Endothelial cell (in vitro differentiated cells): ENCODE results near the gene CALML4. TPM values are rescaled to one million over a fixed set of nuclear protein-coding genes. Genes with fewer than 3 reads are reported as not detected.
A peak's percentile ranks its signal among the peaks of the same experiment; 100 is the strongest.

ENCODE experiments used
- DNase-seq: peaks from one replicate; pipeline ENCODE4 v3.0.0; 2021; ENCODE audit warnings: low spot score
- H3K27ac Mint-ChIP-seq: one replicate; pipeline ENCODE4 v1.8.0; 2021; ENCODE audit warnings: mixed read lengths, inconsistent platforms; ENCODE audit not compliant: unreplicated experiment
- H3K27me3 Mint-ChIP-seq: one replicate; pipeline ENCODE4 v1.8.0; 2021; ENCODE audit warnings: mild to moderate bottlenecking, moderate library complexity, mixed read lengths, inconsistent platforms; ENCODE audit not compliant: unreplicated experiment
- H3K36me3 Mint-ChIP-seq: one replicate; pipeline ENCODE4 v1.8.0; 2021; ENCODE audit warnings: mild to moderate bottlenecking, low read depth, mixed read lengths, inconsistent platforms; ENCODE audit not compliant: unreplicated experiment
- H3K4me1 Mint-ChIP-seq: one replicate; pipeline ENCODE4 v1.8.0; 2021; ENCODE audit warnings: mild to moderate bottlenecking, mixed read lengths, inconsistent platforms; ENCODE audit not compliant: unreplicated experiment
- H3K4me3 Mint-ChIP-seq: one replicate; pipeline ENCODE4 v1.8.0; 2021; ENCODE audit warnings: mild to moderate bottlenecking, mixed read lengths, inconsistent platforms; ENCODE audit not compliant: unreplicated experiment
- H3K9me3 Mint-ChIP-seq: one replicate; pipeline ENCODE4 v1.8.0; 2021; ENCODE audit warnings: mixed read lengths, inconsistent platforms; ENCODE audit not compliant: unreplicated experiment
- total RNA-seq: library from RNA; stranded (reverse); fragmentation: NEBNext Ultra II Directional; extraction: Animal tissue kit (Norgen Biotek cat#: 25700); gene quantifications from one replicate; pipeline ENCODE4 v1.2.1, GENCODE V29; 2021; ENCODE audit not compliant: unreplicated experiment
- TF ChIP-seq, protein P1 (sequence below): fragments of 200-600 bp; sonication (generic); IDR thresholded peaks from one replicate; pipeline ENCODE4 v1.5.0; 2021; ENCODE audit warnings: antibody characterized with exemption; ENCODE audit not compliant: unreplicated experiment

CALML4 gene
- total RNA-seq, 1 donor from 2014 or later: 11.0 TPM

DNA sequence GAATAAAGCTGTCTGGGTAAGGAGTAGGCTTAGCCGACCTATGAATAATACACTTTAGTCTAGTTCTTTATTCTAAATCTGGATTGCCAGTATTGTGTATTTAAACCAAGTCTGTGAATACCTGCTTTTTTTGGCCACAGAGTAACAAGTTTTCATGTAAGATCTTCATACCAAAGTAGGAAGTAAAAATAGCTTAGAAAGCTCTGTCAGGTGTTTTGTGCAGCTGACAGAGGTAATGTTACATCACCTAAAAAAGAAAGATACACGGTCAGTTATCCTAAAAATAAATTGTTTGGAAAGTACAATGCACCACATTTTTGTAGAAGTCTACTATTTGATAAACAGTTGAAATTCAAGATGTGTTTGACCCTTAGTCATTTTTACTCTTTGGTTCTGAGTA, 16.5 kb downstream of the CALML4 start:
- no peak for DNase-seq
- H3K27ac Mint-ChIP-seq: no peak overlapping the region
- H3K27me3 Mint-ChIP-seq: peaks cover 2% of the 10 kb centered on the region
- peaks cover 3% of the 10 kb centered on the region for H3K4me1 Mint-ChIP-seq
- no peaks in the 10 kb centered on the region for H3K9me3 Mint-ChIP-seq
- TF ChIP-seq, protein P1, sequence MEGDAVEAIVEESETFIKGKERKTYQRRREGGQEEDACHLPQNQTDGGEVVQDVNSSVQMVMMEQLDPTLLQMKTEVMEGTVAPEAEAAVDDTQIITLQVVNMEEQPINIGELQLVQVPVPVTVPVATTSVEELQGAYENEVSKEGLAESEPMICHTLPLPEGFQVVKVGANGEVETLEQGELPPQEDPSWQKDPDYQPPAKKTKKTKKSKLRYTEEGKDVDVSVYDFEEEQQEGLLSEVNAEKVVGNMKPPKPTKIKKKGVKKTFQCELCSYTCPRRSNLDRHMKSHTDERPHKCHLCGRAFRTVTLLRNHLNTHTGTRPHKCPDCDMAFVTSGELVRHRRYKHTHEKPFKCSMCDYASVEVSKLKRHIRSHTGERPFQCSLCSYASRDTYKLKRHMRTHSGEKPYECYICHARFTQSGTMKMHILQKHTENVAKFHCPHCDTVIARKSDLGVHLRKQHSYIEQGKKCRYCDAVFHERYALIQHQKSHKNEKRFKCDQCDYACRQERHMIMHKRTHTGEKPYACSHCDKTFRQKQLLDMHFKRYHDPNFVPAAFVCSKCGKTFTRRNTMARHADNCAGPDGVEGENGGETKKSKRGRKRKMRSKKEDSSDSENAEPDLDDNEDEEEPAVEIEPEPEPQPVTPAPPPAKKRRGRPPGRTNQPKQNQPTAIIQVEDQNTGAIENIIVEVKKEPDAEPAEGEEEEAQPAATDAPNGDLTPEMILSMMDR: no peak
- H3K4me3 Mint-ChIP-seq: no peak overlapping the region
- H3K36me3 Mint-ChIP-seq: peaks cover 42% of the 10 kb centered on the region

DNA sequence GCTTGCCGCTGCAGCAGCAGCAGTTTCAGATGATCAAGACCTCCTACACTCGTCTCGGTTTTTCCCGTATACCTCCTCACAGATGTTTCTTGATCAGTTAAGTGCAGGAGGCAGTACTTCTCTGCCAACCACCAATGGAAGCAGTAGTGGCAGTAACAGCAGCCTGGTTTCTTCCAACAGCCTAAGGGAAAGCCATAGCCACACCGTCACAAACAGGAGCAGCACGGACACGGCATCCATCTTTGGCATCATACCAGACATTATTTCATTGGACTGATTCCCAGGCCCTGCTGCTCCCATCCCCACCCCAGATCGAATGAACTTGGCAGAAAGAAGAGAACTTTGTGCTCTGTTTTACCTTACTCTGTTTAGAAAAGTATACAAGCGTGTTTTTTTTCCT, 17.6 kb downstream of the CALML4 start:
- Mint-ChIP-seq H3K27me3 (no peaks in the 10 kb centered on the region), H3K9me3 (no peaks in the 10 kb centered on the region), H3K27ac (peak overlapping the region; percentile 11), H3K36me3 (peaks cover 37% of the 10 kb centered on the region), H3K4me3 (no peak overlapping the region), H3K4me1 (no peaks in the 10 kb centered on the region)
- TF ChIP-seq, protein P1: no peak
- DNase-seq: no peak

DNA sequence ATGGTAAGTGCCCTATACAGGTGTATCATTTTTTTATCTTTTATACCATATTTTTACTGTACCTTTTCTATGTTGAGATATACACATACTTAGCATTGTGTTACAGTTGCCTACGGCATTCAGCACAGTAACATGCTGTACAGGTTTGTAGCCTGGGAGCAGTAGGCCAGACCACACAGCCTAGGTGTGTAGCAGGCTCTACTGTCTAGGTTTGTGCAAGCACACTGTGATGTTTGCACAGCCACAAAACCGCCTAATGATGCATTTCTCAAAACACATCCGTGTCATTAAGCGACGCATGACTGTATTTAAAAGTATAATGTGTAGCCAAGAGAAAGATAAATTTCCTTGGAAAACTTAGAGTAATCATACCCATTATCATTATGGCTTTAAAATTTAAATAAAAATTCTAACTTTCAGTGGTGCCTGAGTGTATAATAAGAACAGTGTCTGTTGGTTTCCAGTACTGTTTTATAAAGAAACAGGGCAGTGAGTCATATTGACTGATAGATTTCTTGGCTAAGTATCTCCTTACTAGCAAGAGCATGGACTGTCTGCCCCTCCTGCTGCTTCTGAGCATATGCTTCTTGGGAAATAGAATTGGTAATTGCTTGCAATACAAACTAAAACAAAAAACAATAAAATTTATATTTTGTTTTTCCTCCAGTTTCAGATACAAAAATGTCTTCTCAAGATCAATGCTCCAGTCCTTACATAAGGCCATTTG, 18.3 kb downstream of the CALML4 start:
- no peaks in the 10 kb centered on the region for H3K9me3 Mint-ChIP-seq
- no peak overlapping the region for H3K27ac Mint-ChIP-seq
- TF ChIP-seq, protein P1: no peak
- peaks cover 35% of the 10 kb centered on the region for H3K36me3 Mint-ChIP-seq
- H3K27me3 Mint-ChIP-seq: no peaks in the 10 kb centered on the region
- DNase-seq: no peak
- no peaks in the 10 kb centered on the region for H3K4me1 Mint-ChIP-seq
- no peak overlapping the region for H3K4me3 Mint-ChIP-seq

DNA sequence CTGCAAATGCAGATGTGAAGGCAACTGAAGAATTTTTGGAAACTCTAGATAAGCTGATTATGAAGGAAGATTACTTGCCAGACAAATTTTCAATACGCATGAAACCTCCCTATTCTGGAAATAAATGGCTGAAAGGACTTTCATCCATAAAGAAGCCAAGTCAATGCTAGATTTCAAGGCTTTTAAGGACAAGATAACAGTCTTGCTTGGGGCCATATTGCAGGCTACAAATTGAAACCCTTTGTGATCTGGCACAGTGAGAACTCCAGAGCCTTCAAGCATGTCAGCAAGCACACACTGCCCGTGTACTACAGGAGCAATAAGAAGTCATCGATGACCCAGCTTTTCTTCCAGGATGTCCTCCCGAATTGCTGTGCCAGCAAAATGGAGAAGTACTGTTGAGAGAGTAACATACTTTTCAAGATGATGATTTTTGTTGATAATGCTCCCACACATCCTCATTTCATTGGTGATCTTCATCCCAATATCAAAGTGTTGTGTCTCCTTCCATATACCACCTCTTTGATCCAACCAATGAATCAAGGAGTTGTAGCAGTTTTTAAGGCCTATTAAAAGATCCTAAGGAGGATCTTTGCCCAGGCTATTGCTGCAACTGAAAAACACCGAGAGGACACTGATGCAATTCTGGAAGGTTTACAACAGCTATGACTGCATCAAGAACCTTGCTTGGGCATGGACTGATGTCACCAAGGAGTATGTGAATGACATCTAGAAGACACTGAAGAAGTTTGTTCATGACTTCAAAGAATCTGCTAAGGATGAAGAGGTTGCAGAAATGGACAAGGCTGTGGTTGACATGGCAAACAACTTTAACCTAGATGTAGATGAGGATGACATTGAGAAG, 20.3 kb downstream of the CALML4 start:
- Mint-ChIP-seq H3K9me3 (no peaks in the 10 kb centered on the region), H3K27ac (no peak overlapping the region), H3K27me3 (peaks cover 2% of the 10 kb centered on the region), H3K36me3 (peaks cover 44% of the 10 kb centered on the region), H3K4me3 (peak overlapping the region; percentile 45), H3K4me1 (no peaks in the 10 kb centered on the region)
- no peak for DNase-seq
- TF ChIP-seq, protein P1: no peak
